ENCODE measurements around the gene TFDP2.
"Not testable (repeated sequence)": the region's sequence is repeated elsewhere in the genome, so short reads cannot be mapped to it uniquely, and the experiment has no call there.

DNA sequence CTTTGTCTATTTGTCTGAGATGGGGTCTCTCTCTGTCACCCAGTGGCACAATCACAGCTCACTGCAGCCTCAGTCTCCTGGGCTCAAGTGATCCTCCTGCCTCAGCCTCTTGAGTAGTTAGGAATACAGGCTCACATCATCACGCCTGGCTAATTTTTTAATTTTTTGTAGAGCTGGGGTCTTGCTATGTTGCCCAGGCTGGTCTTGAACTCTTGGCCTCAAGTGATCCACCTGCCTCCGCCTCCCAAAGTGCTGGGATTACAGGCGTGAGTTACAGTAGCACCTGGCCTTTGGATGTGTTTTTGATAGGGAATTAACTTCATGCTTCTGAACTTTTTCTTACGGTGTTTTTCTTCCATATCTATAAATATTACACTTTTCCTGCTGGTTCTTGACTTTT lies 239.4 kb downstream of the TFDP2 start:
- TF ChIP-seq, protein P1, sequence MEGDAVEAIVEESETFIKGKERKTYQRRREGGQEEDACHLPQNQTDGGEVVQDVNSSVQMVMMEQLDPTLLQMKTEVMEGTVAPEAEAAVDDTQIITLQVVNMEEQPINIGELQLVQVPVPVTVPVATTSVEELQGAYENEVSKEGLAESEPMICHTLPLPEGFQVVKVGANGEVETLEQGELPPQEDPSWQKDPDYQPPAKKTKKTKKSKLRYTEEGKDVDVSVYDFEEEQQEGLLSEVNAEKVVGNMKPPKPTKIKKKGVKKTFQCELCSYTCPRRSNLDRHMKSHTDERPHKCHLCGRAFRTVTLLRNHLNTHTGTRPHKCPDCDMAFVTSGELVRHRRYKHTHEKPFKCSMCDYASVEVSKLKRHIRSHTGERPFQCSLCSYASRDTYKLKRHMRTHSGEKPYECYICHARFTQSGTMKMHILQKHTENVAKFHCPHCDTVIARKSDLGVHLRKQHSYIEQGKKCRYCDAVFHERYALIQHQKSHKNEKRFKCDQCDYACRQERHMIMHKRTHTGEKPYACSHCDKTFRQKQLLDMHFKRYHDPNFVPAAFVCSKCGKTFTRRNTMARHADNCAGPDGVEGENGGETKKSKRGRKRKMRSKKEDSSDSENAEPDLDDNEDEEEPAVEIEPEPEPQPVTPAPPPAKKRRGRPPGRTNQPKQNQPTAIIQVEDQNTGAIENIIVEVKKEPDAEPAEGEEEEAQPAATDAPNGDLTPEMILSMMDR (IDR thresholded peaks at IDR 0.05) = not testable (repeated sequence)
- TF ChIP-seq POLR2A, POLR2AphosphoS5, EP300 (IDR thresholded peaks at IDR 0.05): not testable (repeated sequence)
